Gastroesophageal sphincter (tissue), 3 donors: ENCODE results near the gene ELANE.

Experiments used
- POLR2A ChIP-seq, 2 donors: fragments of 450-650 bp; IDR thresholded peaks; one replicate each; pipeline ENCODE4 v1.6.1; 2017; ENCODE audit warnings: antibody characterized with exemption in 2 of 2, mild to moderate bottlenecking in 2 of 2, moderate library complexity in 1 of 2
- TF ChIP-seq, protein P1 (sequence below), 4 experiments: fragments of 200-600 bp in 2 of 4; fragments of 450-650 bp in 2 of 4; sonication (generic) in 1 of 4; IDR thresholded peaks; one replicate each; pipeline ENCODE4 v1.5.1; 2017 to 2019; ENCODE audit warnings: antibody characterized with exemption in 4 of 4, mild to moderate bottlenecking in 2 of 4, moderate library complexity in 2 of 4

- no peak for TF ChIP-seq POLR2A (IDR thresholded peaks at IDR 0.05)
- TF ChIP-seq, protein P1, sequence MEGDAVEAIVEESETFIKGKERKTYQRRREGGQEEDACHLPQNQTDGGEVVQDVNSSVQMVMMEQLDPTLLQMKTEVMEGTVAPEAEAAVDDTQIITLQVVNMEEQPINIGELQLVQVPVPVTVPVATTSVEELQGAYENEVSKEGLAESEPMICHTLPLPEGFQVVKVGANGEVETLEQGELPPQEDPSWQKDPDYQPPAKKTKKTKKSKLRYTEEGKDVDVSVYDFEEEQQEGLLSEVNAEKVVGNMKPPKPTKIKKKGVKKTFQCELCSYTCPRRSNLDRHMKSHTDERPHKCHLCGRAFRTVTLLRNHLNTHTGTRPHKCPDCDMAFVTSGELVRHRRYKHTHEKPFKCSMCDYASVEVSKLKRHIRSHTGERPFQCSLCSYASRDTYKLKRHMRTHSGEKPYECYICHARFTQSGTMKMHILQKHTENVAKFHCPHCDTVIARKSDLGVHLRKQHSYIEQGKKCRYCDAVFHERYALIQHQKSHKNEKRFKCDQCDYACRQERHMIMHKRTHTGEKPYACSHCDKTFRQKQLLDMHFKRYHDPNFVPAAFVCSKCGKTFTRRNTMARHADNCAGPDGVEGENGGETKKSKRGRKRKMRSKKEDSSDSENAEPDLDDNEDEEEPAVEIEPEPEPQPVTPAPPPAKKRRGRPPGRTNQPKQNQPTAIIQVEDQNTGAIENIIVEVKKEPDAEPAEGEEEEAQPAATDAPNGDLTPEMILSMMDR (IDR thresholded peaks at IDR 0.05) = no peak
Measured at GRCh38 chr19:812049-812746, 39.9 kb upstream of the ELANE start.
